Neutrophil (primary cell): ENCODE results near the gene CLSTN2.

Experiments used
- H3K27ac ChIP-seq: fragments of 200-600 bp; sonication (generic); 2 replicates; pipeline ENCODE4 v1.5.1; 2016; ENCODE audit warnings: mild to moderate bottlenecking, moderate library complexity
- H3K27me3 ChIP-seq: fragments of 200-600 bp; sonication (generic); 2 replicates; pipeline ENCODE4 v1.6.0; 2016; ENCODE audit warnings: mild to moderate bottlenecking
- H3K36me3 ChIP-seq: fragments of 200-600 bp; sonication (generic); 2 replicates; pipeline ENCODE4 v1.5.1; 2017
- H3K4me1 ChIP-seq, 2 experiments: fragments of 200-600 bp in 1 of 2; sonication (generic) in 1 of 2; 1 replicate in 1 of 2; 2 replicates in 1 of 2; pipeline versions ENCODE4 v1.5.1 to v1.6.1; 2013 to 2016; ENCODE audit warnings: low read depth in 1 of 2, low read length in 1 of 2, mild to moderate bottlenecking in 1 of 2, moderate library complexity in 1 of 2; ENCODE audit not compliant: control insufficient read depth in 1 of 2, insufficient read depth in 1 of 2
- H3K4me3 ChIP-seq, 2 experiments: fragments of 200-600 bp in 1 of 2; sonication (generic) in 1 of 2; 1 replicate in 1 of 2; 2 replicates in 1 of 2; pipeline ENCODE4 v1.5.1; 2013 to 2016; ENCODE audit warnings: low read depth in 1 of 2, low read length in 1 of 2, mild to moderate bottlenecking in 1 of 2, moderate library complexity in 1 of 2
- H3K9me3 ChIP-seq: fragments of 200-600 bp; sonication (generic); 2 replicates; pipeline ENCODE4 v1.5.1; 2016
- TF ChIP-seq, protein P1 (sequence below): fragments of 200-600 bp; sonication (generic); IDR thresholded peaks from 2 replicates; pipeline ENCODE4 v1.5.1; 2016; ENCODE audit warnings: antibody characterized with exemption

Gene CLSTN2

DNA sequence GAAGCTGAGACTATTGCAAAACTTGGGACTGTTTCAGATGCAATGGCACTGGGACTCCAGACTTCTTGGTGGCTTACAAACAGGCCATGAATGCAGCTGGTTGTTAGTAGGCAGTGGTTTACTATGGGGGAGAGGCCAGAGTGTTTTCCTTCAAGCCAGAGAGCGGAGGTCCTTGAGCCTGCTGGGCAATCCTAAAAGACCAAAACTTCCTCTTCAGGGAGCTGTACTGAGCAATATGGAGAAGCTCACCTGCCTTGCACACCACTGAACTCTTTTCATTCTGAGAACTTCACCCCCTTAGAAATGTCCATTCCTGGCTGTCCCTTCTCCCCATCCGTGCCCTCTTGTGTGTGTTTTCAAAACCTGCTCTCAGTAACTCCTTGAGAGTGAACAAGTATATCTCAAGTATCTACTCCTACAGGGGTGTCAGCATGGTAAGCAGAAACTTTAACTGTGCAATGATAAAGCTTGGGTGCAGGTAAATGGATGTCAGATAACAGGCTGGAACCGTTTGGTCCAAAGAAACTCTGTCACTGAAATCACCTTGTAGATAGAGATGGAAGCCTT lies 213.9 kb downstream of the CLSTN2 start:
- H3K27me3 ChIP-seq: no peaks in the 10 kb centered on the region
- H3K4me1 ChIP-seq: no peaks in the 10 kb centered on the region
- no peak overlapping the region for H3K27ac ChIP-seq
- TF ChIP-seq, protein P1, sequence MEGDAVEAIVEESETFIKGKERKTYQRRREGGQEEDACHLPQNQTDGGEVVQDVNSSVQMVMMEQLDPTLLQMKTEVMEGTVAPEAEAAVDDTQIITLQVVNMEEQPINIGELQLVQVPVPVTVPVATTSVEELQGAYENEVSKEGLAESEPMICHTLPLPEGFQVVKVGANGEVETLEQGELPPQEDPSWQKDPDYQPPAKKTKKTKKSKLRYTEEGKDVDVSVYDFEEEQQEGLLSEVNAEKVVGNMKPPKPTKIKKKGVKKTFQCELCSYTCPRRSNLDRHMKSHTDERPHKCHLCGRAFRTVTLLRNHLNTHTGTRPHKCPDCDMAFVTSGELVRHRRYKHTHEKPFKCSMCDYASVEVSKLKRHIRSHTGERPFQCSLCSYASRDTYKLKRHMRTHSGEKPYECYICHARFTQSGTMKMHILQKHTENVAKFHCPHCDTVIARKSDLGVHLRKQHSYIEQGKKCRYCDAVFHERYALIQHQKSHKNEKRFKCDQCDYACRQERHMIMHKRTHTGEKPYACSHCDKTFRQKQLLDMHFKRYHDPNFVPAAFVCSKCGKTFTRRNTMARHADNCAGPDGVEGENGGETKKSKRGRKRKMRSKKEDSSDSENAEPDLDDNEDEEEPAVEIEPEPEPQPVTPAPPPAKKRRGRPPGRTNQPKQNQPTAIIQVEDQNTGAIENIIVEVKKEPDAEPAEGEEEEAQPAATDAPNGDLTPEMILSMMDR: no peak
- no peaks in the 10 kb centered on the region for H3K9me3 ChIP-seq
- no peak overlapping the region for H3K4me3 ChIP-seq
- H3K36me3 ChIP-seq: no peaks in the 10 kb centered on the region

DNA sequence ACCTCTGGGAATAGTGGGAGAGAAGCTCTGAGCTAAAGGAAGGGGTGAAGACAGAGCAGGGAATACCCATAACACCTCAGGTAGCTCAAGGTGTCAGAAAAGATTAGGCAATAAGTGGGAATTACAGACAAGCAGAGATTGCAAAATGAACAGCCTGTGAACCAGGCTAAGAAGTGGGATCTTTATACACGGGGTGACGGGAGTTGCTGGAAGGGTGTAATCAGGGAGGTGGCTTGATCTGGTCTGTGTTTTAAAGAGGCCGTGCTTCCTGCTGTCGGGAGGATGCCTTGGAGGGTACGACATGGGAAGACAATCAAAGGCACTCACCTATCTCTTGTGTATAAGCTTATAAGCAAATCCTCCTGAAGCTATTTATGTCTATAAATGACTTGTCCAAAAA lies 216.3 kb downstream of the CLSTN2 start:
- H3K4me1 ChIP-seq: no peaks in the 10 kb centered on the region
- H3K9me3 ChIP-seq: no peaks in the 10 kb centered on the region
- H3K36me3 ChIP-seq: no peaks in the 10 kb centered on the region
- TF ChIP-seq, protein P1: no peak
- no peaks in the 10 kb centered on the region for H3K27me3 ChIP-seq
- no peak overlapping the region for H3K4me3 ChIP-seq
- H3K27ac ChIP-seq: no peak overlapping the region

DNA sequence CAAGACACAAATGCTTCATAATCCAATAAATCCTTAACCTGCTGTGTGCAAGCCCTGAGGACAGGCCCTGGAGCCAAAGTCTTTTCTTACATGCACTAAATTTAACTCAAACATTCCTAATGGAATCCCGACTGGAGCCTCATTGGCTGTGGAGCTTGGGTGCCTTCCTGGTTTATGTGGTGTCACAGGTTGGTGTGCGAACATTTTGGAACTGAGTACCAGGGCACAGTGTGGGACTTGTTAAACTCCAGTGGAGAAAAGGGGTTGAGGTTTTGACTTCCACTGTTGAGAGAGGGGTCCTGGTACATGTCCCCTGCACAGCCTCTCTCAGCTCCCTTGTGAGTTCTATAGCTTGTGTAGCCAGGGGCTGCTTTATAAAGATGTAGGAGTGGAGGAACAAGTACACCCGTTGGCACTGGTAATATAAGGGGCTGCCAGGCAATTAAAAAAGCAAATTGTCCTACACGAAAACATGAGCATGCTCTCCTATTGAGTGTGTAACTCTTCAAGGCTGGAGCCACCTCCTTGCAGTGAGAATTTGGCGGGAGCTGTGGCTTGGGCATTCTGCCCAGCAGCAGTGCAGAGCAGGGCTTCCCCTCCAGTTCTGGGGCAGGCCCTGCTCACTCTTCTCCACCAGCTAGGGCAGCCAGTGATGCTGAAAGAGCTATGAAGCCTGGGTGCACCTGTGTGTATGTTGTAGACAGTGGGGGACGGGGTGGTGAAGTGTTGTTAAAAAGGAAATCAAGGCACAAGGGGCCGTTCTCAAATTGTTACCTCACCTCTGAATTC lies 218.1 kb downstream of the CLSTN2 start:
- Histone ChIP-seq H3K27ac (no peak overlapping the region), H3K36me3 (no peaks in the 10 kb centered on the region), H3K9me3 (no peaks in the 10 kb centered on the region), H3K27me3 (no peaks in the 10 kb centered on the region), H3K4me3 (no peak overlapping the region), H3K4me1 (no peaks in the 10 kb centered on the region)
- TF ChIP-seq, protein P1: no peak

DNA sequence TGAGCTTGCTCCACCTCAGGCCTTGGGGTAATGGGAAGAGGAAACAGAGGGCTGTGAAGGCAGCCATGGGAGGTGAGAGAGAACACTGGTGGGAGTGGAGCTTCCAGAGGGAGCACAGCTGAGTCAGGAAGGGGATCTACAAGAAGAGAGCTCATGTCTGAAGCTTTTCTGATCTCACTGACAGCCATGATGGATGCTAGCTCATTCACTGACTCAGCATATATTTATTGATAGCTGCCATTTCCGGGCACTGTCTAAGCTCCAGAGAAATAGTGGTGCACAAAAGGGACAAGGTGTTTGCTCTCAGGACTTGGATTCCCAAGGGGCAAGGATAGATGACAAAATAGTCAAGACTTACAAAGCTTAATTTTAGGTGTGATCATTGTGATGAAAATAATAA lies 218.8 kb downstream of the CLSTN2 start:
- Histone ChIP-seq H3K27ac (no peak overlapping the region), H3K27me3 (no peaks in the 10 kb centered on the region), H3K4me1 (no peaks in the 10 kb centered on the region), H3K9me3 (no peaks in the 10 kb centered on the region), H3K36me3 (no peaks in the 10 kb centered on the region), H3K4me3 (no peak overlapping the region)
- TF ChIP-seq, protein P1: no peak

DNA sequence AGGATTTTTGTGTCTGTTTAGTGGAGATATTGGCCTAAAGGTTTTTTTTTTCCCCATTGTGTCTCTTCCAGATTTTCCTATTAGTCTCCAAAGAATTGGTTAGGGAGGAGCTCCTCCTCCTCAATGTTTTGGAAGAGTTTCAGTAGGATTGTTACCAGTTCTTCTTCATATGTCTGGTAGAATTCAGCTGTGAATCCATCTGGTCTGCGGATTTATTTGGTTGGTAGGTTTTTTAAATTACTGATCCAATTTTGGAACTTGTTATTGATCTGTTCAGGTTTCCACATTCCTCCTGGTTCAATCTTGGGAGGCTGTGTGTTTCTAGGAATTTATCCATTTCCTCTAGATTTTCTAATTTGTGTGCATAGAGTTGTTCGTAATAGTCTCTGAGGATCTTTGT lies 222.2 kb downstream of the CLSTN2 start:
- no peaks in the 10 kb centered on the region for H3K36me3 ChIP-seq
- no peaks in the 10 kb centered on the region for H3K27me3 ChIP-seq
- H3K27ac ChIP-seq: no peak overlapping the region
- H3K9me3 ChIP-seq: no peaks in the 10 kb centered on the region
- no peak overlapping the region for H3K4me3 ChIP-seq
- no peaks in the 10 kb centered on the region for H3K4me1 ChIP-seq
- TF ChIP-seq, protein P1: no peak
